ENCODE results near the gene MTG1.
"Not testable (repeated sequence)": the region's sequence is repeated elsewhere in the genome, so short reads cannot be mapped to it uniquely, and the experiment has no call there.

MTG1 gene

DNA sequence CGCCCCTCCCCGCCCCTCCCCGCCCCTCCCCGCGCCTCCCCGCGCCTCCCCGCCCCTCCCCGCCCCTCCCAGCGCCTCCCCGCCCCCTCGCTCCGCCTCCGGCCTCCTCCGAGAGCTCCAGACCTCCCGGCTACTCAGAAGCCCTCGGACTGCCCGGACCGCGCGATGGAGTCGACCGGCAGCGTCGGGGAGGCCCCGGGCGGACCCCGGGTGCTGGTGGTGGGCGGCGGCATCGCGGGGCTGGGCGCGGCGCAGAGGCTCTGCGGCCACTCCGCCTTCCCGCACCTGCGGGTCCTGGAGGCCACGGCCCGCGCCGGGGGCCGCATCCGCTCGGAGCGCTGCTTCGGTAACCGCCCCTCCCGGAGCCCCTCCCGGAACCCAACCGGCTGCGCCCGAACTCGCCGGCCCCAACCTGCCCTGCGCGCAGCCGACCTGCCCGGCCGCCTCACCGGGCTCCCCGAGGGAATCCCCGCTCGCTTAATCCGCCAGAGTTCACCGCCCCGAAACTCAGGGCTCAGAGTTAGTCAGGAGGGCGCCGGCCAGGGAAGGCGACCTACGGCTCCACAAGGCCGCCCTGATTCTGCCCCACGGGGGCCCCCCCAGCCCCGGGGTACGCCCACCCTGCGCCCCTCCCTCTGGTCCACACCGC, 14.7 kb upstream of the MTG1 start, which contains the start of gene PAOX:
Gene PAOX (plus strand): TSS at position 111 of the 649 bp plus-strand sequence. CDS start 55 bp downstream, at position 166.
- DNase-seq: no peak

DNA sequence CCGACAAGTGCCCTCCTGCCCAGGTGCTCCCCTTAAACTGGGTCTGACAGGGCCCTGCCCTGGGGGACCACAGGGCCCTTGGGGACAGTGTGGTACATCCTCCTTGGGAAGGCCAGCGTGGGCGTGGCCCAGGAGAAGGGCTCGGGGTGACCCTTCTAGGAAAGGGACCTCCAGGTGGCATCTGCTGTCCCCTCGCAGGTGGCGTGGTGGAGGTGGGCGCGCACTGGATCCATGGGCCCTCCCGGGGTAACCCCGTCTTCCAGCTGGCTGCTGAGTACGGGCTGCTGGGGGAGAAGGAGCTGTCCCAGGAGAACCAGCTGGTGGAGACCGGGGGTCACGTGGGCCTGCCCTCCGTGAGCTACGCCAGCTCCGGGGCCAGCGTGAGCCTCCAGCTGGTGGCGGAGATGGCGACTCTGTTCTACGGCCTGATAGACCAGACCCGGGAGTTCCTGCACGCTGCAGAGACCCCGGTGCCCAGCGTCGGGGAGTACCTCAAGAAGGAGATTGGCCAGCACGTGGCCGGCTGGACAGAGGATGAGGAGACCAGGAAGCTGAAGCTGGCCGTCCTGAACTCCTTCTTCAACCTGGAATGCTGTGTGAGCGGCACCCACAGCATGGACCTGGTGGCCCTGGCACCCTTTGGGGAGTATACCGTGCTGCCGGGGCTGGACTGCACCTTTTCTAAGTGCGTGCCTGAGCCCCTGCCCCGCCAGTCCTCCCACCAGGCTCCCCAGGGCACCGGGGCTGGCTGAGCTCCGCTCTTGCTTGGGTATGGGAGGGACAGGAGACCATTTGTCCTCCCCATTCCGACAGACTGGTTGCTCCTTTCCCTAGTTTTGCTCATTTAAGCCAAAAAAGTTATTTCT, 13.9 kb upstream of the MTG1 start:
- DNase-seq: no peak

DNA sequence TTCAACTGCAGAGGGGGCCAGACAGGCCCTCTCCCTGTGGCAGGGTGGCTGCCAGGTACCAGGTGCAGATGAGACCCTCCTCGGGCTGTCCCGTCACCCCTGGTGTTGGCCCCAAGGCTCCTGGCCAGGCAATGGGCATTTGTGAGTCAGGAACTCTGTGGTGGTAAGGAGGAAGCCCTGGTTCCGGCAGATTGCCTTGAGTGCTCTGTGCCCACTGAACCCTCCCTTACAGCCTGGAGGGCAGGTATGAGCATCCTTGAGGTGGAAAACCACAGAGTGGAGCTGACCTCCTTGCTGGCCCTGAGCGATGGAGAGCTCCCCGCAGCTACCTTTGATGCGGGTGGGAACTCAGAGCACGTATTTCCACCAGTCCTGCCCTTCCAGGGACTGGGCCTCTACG, 12.9 kb upstream of the MTG1 start:
- no peak for DNase-seq

DNA sequence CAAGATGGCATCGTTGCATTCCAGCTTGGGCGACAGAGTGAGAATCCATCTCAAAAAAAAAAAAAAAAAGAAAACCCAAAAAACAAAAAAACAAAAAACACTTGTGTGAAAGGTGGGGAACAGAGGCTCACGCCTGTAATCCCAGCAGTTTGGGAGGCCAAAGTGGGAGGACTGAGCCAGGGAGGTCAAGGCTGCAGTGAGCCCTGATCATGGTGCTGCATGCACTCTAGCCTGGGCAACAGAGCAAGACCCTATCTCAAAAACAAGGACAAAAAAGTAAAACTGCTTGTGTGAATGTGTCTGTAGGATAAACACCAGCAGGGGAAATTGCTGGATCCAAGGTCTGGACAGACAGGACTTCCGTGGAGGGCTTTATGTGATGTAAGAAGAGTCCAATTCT, 10.4 kb upstream of the MTG1 start:
- DNase-seq: no peak

DNA sequence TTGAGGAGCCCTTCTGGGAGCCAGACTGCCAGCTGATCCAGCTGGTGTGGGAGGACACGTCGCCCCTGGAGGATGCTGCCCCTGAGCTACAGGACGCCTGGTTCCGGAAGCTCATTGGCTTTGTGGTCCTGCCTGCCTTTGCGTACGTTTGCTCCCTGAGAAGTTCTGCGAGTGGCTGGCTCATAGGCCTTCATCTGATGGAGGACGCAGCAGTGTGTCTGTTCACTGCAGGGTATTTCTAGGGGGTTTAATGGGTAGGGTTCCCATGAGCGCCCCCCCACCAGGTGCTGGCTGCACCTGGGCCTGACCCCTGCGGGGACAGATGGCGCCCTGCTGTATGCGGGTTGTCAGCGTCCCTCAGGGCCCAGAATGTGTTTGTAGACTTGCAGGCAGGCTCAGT, 9.9 kb upstream of the MTG1 start:
- DNase-seq: no peak

DNA sequence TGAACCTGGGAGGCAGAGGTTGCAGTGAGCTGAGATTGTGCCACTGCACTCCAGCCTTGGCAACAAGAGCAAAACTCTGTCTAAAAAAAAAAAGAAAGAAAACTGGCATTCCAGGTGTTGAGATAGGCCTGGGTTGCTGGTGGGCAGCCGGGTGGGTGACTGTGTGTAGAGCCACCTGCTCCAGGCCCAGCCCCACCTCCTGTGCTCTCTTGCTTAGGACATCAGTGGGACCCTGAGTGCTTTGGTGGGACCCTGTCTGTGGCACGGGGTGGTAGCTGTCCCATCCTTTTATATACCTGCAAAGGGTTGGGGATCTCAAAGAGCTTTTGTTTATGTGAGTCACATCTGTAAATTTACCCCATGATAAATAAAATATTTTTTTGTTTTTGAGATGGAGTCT, 8.7 kb upstream of the MTG1 start:
- DNase-seq: no peak

DNA sequence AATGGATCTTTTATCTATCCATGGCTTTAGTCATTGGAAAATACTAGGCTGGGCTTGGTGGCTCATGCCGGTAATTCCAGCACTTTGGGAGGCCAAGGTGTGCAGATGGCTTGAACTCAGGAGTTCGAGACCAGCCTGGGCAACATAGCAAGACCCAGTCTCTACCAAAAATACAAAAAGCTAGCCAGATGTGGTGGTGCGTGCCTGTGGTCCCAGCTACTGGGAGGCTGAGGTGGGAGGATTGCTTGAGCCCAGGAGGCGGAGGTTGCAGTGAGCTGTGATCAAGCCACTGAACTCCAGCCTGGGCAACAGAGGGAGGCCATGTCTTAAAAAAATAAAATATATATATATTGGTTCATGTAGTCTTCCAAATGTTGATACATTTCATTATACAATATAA, 7.0 kb upstream of the MTG1 start:
- DNase-seq: not testable (repeated sequence)

DNA sequence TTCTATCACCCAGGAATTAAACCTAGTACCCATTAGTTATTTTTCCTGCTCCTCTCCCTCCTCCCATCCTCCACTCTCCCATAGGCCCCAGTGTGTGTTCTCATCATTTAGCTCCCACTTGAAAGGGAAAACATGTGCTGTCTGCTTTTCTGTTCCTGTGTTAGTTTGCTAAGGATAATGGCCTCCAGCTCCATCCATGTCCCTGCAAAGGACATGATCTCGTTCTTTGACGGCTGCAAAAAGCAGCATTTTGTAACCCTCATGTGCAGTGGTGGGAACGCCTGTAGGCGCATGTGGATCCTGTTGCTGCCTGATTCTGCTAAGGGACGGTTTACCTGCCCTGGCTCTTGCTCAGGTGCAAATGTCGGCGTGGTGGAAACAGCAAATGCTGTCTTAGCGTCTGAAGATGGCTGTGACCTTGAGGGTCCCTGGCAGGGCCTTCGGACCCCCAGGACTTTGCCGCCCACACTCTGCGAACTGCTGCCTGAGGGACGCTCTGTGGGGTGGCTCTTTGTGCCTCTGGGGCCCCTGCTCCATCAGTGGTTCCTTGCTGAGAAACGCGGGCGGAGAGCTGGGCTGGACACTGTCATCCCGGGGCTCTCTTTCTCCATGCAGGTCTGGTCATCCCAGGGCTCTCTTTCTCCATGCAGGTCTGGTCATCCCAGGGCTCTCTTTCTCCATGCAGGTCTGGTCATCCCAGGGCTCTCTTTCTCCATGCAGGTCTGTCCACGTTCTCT, 5.6 kb upstream of the MTG1 start:
- no peak for DNase-seq

DNA sequence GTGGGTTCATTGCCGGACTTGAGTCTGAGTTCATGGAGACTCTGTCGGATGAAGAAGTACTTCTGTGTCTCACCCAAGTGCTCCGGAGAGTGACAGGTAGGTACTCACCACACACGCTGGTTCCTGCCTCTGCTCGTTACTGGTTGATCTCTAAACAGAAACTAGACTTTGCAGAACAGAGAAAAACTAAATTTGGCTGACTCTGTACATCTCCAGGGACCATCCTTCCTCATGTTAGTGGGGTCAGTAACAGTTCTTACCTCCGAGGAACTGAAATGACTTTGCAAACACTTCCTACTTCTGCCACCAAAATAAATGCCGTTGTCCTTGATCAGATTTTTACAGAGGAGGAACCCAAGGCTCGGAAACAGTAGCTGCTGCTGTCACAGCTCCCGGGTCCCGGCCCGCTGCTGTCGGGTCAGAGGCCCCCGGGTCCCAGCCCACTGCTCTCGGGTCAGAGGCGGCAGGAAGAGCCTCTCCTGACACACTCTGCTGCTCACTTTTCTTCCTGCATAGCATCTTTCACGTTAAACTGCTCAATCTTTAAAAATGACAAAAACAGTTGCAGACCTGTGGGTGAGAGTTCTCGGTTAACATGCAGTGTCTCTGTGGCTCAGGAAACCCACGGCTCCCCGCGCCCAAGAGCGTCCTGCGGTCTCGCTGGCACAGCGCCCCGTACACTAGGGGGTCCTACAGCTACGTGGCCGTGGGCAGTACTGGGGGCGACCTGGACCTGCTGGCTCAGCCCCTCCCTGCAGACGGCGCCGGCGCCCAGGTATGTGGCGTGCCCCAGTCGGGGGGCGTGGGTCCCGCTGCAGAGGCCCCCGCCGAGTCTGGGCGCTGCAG, 4.8 kb upstream of the MTG1 start:
- no peak for DNase-seq

DNA sequence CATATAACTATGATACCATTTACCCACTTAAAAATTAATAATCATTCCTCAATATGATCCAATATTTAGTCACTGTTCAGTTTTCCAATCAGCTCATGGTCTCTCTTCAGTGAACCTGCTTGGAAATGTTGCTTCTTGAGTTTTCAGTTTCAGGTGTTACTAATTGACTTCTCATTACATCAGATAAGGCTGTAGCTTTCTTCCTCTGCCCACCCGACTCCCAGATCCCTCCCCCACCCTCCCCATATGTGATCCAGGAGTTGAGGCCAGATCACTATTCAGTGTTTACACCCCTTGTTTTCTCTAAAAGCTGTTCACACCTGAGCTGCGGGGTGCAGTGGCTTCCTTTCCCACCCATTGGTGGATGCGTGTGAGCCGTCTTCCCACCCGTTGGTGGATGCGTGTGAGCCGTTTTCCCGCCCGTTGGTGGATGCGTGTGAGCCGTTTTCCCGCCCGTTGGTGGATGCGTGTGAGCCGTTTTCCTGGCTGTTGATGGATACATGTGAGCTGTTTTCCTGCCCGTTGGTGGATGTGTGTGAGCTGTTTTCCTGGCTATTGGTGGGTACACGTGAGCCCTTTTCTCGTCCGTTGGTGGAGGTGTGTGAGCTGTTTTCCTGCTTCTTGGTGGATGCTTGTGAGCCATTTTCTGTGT, 3.2 kb upstream of the MTG1 start:
- no peak for DNase-seq

DNA sequence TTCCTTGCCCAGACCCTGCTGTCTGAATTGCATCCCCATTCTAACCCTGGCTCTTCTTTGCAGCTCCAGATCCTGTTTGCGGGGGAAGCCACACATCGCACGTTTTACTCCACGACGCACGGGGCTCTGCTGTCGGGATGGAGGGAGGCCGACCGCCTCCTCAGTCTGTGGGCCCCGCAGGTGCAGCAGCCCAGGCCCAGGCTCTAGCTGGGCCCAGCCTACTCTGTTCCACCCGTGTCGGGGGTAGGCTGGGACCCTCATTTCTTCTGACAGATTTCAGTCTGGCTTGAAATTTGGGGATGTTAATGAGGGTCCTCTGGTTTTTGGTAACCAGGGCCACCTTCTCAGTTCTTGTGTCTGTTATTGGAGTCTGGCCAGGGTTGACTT, 2.7 kb upstream of the MTG1 start:
- DNase-seq: no peak

DNA sequence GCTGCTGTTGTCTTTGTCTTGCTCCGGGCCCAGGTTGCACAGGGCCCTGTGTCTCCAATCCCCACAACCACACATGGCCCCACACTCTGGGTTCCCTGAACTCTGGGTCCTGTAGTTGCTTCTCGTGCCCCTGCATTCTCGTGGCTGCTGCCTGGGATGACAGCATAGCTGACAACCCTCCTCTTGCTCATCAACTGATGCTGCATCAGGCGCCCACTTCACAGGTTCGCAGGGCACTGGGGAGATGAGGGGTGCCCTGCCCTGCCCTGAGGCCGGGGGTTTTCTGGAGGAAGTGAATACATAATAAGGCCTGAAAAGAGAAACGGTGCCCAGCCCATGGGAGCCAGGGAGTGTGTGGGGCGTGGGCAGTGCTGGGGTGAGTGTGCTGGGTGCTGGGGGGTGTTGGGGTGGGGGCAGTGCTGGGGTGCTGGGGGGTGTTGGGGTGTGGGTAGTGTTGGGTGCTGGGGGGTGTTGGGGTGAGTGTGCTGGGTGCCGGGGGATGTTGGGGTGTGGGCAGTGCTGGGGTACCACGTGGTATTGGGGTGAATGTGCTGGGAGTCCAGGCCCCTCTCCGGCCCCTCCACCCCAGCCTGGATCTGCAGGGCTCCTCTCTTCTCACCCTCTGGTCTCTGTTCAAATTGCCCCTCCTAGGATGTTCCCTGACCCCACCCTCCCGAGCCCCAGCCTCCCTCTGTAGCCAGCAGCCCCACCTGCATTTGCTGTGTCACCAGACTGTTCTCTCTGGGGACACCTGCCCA, 2.0 kb upstream of the MTG1 start:
- DNase-seq: no peak

DNA sequence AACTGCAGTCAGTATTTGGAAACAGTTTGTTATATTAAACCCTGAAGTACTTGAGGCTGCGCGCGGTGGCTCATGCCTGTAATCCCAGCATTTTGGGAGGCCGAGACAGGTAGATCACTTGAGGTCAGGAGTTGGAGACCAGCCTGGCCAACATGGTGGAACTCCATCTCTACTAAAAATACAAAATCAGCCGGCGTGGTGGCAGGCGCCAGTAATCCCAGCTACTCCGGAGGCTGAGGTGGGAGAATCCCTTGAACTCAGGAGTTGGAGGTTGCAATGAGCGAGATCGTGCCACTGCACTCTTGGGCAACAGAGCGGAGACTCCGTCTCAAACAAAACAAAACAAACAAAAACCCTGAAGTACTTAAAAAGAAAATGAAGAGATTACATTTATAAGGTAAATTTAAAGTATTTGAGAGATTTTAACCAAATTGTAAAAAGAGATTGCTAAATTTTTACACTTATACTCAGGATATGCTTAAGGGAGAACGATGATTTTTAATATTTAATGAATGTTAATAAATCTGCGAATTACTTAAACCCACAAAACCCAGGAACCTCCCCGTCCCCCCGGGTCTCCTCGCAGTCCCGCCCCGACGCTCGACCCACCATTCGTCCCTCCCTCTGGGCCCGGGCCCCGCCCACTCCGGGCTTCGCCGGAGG, 425 bp upstream of the MTG1 start:
- DNase-seq: no peak

DNA sequence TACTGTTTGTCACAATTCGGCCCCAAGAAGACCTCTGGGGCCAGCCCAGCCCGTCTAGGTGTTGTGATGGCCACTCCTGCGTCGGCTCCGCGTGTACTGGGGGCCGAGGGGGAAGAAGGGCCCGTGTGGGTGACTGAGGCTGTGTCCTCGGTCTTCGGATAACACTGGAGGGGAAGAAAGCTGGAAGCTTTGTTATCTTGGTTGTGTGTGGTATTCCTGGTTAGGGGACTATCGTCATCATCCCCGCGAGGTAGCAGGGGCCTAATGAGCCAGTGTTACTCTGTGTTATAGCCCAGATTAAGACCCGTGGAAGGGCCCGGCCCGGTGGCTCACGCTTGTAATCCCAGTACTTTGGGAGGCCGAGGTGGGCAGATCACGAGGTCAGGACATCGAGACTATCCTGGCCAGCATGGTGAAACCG, 854 bp downstream of the MTG1 start:
- no peak for DNase-seq

DNA sequence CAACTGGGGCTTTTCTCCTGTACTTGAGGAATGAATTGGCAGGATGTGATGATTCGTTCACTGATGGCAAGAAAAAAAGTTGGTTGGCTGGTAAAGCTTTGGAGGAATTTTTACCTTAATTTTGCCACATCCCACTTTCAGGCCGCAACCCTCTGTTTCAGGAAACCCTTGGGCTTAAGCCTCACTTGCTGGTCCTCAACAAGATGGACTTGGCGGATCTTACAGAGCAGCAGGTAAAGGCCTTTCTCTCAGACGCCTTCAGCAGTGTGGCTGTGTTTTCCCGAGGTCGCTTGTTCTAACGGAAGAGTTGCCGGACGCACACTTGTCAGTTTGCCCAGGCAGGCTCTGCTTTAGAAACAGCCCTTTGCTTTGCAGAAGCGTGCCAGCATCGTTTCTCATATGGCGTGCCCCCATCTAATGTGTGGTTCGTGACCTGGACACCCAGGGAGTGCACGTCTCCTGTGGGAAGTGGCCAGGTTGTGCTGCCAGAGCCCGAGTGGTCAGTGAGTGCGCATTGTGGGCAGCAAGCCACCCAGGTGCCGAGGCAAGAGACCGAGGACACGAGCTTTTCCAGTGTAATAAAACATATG, 2.2 kb downstream of the MTG1 start:
- no peak for DNase-seq

DNA sequence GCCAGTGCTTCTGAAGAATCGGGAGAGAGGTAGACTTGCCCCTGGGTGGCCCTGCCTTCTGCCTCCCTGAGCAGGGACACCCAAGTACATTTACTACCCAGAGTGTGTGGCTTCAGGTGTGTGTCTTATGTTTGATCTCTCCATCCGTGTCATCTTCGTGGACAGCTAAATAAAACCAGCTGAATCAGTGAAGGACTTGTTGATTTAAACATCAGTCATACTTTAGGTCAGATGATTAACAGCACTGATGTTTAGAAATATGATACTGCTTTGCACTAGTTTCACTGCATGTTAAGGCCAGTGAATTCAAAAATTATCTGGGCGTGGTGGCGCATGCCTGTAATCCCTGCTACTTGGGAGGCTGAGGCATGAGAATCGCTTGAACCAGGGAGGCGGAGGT, 4.0 kb downstream of the MTG1 start:
- DNase-seq: no peak

DNA sequence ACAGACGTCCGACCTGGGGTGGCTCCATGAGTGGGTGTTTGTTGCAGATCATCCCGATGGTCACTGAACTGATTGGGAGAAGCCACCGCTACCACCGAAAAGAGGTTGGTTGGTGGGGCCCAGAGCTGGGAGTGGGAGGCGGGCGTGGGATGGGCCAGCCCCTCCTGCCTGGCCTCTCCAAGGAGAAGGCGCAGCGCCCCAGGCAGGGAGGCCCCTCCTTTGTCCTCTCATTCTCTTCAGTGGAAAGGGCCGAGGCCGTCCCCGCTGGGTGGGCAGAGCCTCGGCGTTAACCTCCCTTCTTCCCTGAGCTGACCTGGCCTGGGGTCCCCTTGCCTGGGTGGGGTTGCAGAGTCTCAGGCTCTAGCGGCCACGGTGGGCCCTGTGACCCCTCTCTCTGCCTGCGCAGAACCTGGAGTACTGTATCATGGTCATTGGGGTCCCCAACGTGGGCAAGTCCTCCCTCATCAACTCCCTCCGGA, 5.2 kb downstream of the MTG1 start:
- no peak for DNase-seq

DNA sequence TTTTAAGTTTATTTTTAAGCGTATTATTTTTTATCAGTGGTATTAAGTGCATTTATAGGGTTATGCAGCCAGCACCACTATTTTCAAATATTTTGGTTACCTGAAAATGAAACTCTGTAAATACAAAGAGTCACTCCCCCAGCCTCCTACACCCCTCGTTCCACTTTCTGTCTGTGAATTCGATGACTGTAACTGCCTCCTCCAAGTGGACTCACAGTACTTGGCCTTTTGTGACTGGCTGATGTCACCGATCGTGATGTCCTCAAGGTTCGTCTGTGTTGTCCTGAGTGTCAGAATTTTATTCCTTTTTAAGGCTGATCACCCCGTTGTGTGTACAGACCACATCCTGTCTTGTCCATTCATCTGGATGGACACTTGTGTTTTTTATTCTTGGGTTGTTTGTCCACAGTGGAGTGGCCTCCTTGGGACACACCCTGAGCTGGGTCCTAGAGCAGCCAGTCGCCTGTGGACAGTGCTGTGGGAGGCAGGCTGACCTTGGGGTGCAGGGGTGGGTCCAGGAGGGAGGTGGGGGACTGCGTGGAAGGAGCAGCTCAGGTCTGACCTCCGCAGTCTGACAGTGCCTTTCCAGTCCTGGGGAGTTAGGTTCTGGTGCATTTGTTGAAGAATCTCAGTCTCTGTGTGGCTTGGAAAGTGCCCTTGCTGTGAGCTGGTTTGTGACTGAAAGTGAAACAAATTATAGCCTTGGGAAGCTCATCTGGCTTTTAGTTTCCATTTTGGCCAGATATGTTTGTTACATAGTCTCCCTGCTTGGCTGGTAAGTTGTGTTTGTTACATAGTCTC, 6.9 kb downstream of the MTG1 start:
- no peak for DNase-seq

DNA sequence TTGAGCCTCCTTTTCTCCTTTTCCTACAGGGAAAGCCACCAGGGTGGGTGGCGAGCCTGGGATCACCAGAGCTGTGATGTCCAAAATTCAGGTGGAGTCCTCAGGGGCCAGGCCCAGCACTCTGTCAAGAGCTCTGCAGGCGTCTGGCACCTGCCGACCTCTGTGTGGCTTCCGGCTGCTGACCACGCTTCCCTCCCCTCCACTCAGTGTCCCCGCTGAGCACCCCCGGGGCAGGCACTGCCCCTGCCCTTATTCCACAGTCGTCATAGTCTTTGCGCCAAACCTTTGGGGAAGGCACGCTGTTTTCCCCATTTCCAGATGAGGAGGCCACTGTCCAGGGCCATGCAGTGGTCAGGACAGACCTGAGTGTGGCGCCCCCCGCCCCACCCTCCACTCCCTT, 7.5 kb downstream of the MTG1 start:
- no peak for DNase-seq
